CD4-positive, alpha-beta T cell treated with Interleukin-4 for 1 hour (primary cell): ENCODE results near the gene OR1N2.
"Not testable (repeated sequence)": the region's sequence is repeated elsewhere in the genome, so short reads cannot be mapped to it uniquely, and the experiment has no call there.

Experiments
- DNase-seq, 2 donors: peaks; one replicate each; pipeline ENCODE4 v3.0.0-alpha.2; 2020 to 2022

OR1N2 gene, protein sequence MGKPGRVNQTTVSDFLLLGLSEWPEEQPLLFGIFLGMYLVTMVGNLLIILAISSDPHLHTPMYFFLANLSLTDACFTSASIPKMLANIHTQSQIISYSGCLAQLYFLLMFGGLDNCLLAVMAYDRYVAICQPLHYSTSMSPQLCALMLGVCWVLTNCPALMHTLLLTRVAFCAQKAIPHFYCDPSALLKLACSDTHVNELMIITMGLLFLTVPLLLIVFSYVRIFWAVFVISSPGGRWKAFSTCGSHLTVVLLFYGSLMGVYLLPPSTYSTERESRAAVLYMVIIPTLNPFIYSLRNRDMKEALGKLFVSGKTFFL

DNA sequence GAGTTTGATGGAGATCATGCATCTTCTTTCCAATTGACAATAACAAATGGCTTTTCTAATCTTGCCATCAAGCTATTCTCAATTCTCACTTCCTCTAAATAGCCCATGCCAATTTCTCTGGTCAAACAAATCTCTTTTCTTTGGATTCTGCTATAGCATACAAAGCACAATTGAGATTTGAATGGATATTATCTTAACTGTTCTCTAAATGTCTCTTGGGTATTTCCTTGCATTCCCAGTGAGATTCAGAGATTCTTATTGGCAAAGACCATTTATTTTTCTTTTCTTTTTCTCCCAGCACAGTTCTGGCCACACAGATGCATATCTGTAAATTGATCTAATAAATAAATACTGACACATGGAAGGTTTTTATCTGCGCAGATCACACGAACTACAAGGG is at the start of gene OR1N2:
Gene OR1N2 (plus strand): TSS at position 301 of the 400 bp plus-strand sequence. CDS start 100 bp downstream, outside the sequence.
- no peak for DNase-seq

DNA sequence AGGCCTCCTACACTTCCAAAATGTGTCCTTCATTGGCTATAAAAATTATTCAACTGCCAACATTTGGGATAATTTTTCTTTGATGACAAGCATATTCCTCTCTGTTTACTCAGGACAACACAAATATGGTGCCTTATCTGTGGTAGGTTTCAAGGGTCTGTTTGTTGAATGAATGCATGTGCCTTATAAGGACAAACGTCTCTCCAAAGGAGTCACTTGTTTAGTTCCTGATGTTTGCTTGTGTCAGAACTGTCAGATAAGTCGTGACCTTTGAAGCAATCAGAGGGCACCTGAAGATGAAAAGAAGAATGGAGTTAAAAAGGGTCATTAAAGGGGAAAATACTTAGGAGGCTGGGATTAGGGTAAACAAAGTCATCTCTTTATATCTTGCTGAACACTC is 45.9 kb upstream of the OR1N2 start:
- no peak for DNase-seq

DNA sequence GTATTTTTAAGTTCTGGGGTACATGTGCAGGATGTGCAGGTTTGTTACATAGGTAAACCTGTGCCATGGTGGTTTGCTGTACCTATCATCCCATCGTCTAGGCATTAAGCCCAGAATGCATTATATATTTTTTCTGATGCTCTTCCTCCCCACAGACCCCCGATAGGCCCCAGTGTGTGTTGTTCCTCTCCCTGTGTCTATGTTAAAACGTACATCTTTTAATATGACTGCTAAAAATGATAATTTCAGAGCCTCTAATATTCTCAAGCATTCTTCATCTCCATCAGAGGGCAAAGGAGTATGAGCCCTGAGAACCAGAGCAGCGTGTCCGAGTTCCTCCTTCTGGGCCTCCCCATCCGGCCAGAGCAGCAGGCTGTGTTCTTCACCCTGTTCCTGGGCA is 42.4 kb upstream of the OR1N2 start, which contains the start of gene OR1J2:
Gene OR1J2 (plus strand): TSS at position 301 of the 400 bp plus-strand sequence. CDS start 0 bp downstream, at position 301.
- no peak for DNase-seq

DNA sequence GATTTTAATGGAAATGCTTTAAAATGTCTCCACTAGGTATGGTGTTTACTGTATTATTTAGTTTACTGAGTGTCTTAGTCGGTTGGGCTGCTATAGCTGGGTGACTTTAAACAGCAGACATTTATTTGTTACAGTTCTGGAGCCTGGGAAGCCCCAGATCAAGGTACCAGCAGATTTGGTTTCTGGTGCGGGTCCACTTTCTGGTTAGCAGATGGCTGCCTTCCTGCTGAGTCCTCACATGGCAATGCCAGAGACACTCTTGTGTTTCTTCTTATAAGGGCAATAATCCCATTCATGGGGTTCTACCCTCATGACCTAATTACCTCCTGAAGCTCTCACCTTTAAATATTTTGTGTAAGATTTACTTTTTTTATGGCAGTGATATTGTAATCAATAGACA is 34.7 kb upstream of the OR1N2 start:
- DNase-seq, result no peak

DNA sequence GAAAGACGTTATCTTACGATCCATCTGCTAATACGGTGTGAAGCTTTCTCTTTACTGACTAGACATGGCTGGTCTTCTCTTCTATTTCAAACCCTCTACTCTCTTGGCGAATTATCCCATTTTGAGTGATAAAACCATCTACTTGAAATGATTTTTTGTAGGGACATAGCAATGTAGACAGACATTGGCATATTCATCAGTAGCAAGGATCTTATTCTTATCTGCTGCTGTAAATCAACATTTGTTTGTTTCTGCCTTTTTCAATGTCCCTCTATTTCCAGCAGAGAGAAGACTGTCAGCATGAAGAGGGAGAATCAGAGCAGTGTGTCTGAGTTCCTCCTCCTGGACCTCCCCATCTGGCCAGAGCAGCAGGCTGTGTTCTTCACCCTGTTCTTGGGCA is 34.1 kb upstream of the OR1N2 start, which contains the start of gene OR1J4:
Gene OR1J4 (plus strand): TSS at position 301 of the 400 bp plus-strand sequence. CDS start 0 bp downstream, at position 301.
- DNase-seq, result no peak

DNA sequence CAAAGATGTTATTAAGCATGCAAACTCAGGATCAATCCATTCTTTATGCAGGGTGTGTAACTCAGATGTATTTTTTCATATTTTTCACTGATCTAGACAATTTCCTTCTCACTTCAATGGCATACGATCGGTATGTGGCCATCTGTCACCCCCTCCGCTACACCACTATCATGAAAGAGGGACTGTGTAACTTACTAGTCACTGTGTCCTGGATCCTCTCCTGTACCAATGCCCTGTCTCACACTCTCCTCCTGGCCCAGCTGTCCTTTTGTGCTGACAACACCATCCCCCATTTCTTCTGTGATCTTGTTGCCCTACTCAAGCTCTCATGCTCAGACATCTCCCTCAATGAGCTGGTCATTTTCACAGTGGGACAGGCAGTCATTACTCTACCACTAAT is 33.5 kb upstream of the OR1N2 start:
- no peak for DNase-seq

DNA sequence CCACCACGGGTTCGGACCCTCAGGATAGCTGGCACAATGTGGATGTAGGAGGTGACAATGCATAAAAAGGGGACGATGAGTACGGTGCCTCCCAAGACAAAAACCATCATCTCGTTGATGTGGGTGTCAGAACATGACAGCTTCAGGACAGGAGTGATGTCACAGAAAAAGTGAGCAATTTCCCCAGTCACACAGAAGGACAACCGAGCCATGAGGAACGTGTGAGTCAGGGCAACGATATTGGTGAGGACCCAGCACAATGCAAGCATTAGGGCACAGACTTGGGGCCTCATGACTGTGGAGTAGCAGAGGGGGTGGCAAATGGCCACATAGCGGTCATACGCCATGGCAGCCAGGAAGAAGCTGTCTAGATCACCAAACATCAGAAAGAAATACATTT is 26.3 kb upstream of the OR1N2 start:
- DNase-seq, result no peak

DNA sequence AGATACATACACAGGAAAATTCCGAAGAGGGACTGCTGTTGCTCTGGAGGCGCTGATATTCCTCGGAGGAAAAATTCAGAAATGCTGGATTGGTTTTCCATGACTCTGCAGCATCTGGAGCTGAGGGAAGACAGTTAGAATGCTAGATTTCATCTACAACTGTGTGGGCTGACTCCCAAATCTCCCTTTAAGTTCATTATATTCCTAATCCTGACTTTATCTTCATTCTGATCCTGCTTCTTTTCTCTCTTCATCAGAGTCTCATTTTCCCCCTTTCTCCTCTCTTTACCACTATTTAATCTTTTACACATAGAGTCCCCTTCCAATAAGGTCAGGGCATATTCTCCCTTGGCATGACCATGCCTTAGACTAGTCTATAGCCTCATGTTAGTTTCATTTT is 25.7 kb upstream of the OR1N2 start, which contains the start of gene OR1N1:
Gene OR1N1 (minus strand): TSS at position 101 of the 400 bp plus-strand sequence. CDS start 0 bp downstream, at position 101.
- no peak for DNase-seq

DNA sequence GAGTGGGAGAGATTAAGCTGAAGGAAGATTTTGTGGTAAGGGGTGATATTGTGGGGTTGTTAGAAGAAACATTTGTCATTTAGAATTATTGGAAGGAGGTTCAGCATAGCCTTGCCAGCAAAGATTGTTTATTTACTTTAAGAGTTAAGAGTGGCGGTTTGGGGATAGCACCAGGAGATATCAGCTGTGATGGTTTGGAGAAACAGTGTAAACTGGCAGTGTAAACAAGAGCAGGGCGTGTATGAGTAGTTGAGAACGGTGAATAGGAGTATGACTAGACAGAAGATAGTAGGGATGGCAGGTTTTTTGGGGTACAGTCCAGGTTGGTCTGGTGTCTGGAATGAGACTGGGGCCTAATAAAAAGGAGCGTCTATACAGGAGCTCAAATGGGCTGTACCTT is 21.8 kb upstream of the OR1N2 start:
- not testable (repeated sequence) for DNase-seq

DNA sequence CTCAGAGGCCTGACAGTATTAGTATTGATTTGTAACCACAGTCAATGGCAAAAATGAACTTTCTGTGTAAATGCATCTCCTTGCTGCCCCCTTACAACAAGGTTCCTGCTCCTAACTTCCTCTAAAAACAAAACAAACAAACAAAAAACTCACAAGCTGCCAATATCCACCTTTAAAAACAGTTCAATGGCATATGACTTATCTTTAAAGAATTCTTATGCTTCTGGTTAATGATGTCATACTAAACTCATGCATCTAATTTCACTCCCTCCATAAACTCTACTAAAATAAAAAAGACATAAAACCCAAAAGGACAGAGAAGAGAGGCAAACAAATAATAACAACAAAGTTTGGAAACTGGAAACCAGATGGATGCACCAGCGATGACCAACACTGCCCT is 16.8 kb upstream of the OR1N2 start:
- DNase-seq, result no peak

DNA sequence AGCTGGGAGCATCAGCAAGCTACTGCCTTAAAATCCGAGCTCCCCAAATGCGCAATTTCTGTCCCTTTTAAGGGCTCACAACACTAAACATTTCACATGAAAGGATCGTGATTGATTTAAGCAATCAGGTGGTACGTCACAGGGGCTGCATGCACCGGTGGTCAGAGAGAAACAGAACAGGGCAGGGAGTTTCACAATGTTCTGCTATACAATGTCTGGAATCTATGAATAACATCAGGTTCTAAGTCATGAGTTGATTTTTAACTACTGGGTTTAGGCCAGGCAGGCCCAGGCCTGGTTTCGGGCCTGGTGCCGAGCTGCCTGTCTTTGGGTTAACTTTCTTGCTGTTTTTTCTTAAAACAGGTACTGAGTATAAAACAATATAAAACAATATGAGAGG is 15.8 kb upstream of the OR1N2 start:
- not testable (repeated sequence) for DNase-seq

DNA sequence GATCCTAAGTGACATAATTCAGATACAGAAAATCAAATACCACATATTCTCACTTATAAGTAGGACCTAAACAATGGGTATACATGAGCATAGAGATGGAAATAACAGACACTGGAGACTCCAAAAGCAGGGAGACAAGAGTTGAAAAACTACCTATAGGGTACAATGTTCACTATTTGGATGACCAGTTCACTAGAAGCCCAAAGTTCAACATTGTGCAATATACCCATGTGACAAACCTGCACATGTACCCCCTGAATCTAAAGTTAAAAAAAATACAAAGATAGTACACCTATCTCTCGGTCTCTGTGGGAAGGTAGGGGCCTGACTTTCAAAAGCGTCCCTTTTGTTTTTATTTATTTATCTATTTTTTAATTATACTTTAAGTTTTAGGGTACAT is 14.2 kb upstream of the OR1N2 start:
- no peak for DNase-seq

DNA sequence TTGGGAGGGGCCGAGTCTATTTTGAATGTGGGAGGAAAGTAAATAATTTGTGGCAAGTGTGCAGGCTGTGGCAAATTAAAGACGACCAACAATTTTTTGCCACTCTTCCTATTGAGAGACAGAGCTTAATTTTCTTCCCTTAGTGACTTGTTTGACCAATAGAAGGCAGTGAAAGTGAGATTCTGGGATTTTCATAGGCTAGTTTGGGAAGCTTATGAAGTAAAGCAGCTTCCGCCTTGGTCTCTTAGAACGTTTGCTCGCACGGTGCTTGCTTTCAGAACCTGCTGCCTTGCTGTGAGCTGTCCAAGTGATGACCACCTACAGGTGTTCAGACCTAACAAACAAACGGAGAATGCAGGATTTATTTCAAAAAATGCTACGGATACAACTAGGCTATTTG is 6.7 kb upstream of the OR1N2 start:
- DNase-seq, result no peak

DNA sequence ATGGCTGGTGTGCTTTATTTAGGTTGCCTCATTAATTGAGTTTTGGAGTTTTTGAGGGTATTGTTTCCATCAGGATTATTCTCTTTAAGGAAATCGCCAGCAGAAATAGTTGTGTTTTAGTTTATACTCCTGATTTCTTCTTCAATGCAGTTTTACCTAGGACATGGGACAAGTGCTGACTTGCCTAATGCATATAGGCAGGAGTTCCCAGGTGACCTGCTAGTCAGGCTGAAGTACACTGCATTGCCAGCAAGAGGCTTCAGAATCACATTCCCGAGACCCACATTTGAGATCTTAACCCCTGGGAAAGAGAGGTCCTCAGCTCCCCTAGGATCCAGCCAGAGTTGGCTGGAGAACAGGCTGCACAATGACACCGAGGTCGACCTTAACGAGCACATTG is 1.5 kb upstream of the OR1N2 start:
- no peak for DNase-seq

DNA sequence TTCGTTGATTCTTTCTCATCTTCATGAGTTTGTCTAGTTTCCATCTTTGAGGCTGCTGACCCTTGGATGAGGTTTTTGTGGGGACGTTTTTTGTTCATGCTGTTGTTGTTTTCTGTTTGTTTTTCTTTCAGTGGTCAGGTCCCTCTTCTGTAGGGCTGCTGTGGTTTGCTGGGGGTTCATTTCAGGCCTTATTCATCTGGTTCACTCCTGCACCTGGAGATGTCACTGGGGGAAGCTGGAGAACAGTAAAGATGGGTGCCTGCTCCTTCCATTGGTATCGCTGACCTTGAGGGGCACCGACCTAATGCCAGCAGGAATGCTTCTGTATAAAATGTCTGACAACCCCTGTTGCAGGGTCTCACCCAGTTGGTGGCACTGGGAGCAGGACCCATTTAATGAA is 8.5 kb downstream of the OR1N2 start:
- no peak for DNase-seq

DNA sequence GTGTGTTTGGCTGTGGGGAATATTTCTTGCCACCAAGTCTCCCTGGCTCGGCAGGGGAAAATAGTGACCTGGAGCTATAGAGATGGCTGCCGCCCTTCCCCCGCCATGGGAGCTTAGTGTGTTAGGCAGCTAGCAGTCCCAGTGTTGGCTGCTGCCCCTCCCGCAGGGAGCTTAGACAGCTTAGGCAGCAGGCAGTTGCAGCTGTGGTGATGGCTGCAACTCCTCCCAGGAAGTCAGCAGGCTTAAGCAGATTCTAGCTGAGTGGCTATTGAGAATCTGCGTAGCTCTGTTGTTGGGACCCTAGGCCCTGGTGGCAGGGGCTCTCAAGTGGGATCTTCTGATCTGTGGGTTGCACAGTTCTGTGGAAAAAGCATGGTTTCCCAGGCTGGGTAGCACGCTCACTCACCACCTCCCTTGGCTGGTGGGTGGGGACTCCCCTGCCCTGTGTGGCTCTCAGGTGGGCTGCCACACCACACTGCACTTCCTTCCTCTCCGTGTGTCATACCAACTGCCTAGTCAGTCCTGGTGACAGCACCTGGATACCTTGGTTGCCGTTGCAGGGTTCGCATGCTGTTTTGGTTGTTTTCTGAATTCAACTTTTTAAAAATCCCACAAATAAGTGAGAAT is 9.3 kb downstream of the OR1N2 start:
- no peak for DNase-seq

DNA sequence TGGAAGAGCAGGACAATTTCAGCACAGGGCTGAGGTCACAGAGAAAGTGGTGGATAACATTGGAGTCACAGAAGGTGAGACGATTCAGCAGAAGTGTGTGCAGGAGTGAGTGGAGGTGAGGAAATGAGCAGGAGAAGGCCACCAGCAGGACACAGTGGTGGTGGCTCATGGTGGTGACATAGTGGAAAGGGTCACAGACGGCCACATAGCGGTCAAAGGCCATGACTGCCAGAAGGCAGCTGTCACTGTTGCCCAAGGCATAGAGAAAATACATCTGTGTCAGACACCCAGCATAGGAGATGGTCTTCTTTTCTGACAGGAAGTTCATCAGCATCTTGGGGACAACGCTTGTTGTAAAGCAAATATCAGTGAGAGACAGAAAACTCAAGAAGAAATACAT is 15.0 kb downstream of the OR1N2 start:
- no peak for DNase-seq

DNA sequence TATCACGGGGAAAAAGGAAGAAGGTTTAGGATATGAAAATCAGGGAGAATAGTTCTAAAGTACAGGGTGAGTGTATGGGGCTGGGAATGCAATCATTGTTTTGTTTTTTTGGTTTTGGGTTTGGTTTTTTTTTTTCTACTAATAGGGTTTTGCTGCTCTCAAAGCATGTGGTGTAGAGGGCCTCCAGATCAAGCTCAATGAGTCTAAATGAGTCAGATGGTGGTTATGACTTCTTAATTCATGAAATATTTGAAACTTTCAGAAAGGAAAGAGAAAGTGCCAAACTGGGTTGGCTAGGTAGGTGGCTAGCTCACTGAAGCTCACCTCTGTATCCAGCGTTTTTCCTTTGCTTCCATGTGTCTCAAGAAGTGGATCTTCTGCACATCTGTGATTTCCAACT is 19.5 kb downstream of the OR1N2 start:
- DNase-seq, result no peak

DNA sequence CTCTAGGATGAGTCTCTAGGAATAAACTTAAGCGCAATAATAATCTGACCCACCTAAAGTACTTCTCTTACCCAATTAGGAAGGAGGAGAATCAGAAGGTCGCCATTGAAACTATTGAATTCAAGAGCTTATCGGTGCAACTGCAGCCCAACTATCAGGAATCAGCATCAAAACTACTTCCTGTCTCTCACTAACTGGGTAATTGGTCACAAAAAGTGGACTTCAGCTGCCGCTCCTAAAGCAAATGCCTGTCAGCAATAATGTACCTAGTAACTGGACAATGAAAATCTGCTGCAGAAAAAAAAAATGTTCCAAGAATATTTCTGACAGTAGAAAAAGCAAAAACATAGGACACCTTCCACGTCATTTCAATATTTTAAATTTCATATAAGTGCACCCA is 27.0 kb downstream of the OR1N2 start:
- no peak for DNase-seq

DNA sequence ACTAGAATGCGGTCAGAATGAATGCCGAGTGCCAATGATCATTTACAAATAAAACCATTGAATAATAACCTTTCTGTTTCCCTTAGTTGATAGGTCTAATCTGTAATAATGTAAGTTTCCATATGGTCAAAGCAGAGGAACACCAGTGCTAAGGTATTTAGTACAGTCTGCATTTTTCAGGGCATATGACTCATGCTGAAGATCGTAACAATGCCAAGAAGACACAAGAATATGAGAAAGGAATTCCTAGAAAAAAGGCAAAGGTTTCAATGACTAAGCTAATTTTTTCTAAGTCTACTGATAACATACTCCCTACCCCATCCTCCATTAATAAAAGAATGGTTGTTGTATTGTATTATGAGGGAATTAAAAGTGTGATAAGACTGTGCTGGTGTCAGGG is 27.4 kb downstream of the OR1N2 start:
- no peak for DNase-seq

DNA sequence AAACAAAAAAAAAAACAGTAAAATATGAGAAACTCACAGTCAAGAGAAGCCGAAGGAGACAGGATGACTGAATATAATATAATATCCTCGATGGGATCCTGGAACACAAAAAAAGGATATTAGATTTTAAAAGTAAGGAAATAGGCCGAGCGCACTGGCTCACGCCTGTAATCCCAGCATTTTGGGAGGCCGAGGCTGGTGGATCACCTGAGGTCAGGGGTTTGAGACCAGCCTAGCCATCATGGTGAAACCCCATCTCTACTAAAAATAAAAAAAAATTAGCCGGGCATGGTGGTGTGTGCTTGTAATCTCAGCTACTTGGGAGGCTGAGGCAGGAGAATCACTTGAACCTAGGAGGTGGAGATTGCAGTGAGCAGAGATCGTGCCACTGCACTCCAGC is 30.4 kb downstream of the OR1N2 start, which contains the start of gene OR1L8:
Gene OR1L8 (minus strand): TSS at position 101 of the 400 bp plus-strand sequence. CDS start 14,907 bp downstream, outside the sequence.
- not testable (repeated sequence) for DNase-seq
